RWPE1 (cell line): Measurements from ENCODE around the gene EEF1AKMT4.

Source experiments
- CTCF ChIA-PET: fragments of 350-600 bp; sonication (Branson Sonifier 250); formaldehyde crosslinking; extraction: SDS; loops from one replicate; lab custom pipeline; 2021; lab: Yijun Ruan, JAX
- POLR2A ChIA-PET: fragments of 400-600 bp; formaldehyde crosslinking; extraction: SDS; loops from one replicate; lab custom pipeline; 2020; ENCODE audit warnings: antibody characterized with exemption; ENCODE audit not compliant: low non-redundant PET; lab: Yijun Ruan, JAX
- DNase-seq: peaks from one replicate; pipeline ENCODE4 v3.0.0; 2012; ENCODE audit warnings: low spot score
- H3K27ac ChIP-seq: fragments of 450-650 bp; 2 replicates; pipeline ENCODE4 v1.5.1; 2017
- CTCF ChIP-seq: fragments of 450-650 bp; conservative IDR thresholded peaks from 2 replicates; pipeline ENCODE4 v1.5.1; 2017; ENCODE audit warnings: low read depth, mild to moderate bottlenecking

EEF1AKMT4 gene

DNA sequence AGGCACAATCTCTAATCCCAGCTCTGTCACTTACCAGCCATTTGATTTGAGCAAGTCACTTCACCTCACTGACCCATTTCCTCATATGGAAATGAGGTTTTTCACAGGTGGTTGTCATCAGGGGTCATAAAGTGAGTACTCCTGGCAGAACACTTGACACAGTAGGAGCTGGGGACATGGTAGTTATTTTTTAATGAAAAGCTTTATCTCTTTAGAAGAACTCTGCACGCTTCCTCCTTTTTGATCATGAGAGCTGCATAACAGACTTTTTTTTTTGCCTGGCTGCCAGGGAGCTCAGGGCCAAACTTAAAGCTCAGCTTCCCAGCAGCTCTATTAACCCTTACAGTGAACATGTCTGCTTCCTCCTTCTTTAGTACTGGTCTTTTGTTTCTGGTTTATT is 11.7 kb upstream of the EEF1AKMT4 start:
- ChIA-PET CTCF (interaction anchor here (2.3 kb wide), 1 partner anchor 10 kb away, joined by 17 read pairs; no protein-coding TSS in a partner anchor), POLR2A (no interaction called here)
- DNase-seq: no peak
- no peak overlapping the region for H3K27ac ChIP-seq
- TF ChIP-seq CTCF: no peak

DNA sequence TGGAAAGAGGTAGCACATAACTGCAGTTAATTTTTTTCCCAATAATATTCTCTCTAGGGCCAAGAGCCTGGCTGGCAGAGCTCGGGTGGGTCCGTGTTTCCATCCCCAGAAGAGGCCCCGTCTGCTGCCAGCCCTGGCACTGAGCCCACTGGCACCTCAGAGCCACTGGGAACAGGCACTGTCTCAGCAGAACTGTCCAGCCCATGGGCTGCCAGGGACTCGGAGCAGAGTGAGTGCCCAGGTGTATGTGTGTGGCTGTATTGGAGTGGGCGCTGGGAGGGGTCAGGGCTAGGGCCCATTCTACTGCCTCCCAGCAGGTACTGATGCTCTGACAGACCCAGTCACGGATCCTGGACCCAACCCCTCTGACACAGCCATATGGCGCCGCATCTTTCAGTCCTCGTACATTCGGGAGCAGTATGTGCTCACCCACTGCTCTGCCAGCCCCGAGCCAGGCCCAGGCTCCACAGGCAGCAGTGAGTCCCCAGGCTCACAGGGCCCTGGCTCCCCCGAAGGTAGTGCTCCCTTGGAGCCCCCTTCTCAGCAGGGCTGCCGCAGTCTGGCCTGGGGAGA is 11.1 kb upstream of the EEF1AKMT4 start:
- ChIA-PET CTCF (interaction anchor here (2.3 kb wide), 1 partner anchor 11 kb away, joined by 17 read pairs; no protein-coding TSS in a partner anchor), POLR2A (interaction anchor here (0.5 kb wide), 1 partner anchor 22 kb away, joined by 3 read pairs; no protein-coding TSS in a partner anchor)
- DNase-seq: no peak
- no peak overlapping the region for H3K27ac ChIP-seq
- TF ChIP-seq CTCF: no peak

- ChIA-PET POLR2A (no interaction called here), CTCF (no interaction called here)
- no peak for DNase-seq
- no peak for TF ChIP-seq CTCF
- H3K27ac ChIP-seq: no peak overlapping the region
These were observed 10.3 kb upstream of the EEF1AKMT4 start for GRCh38 chr3:184239221-184239620.

GRCh38 chr3:184239708-184240107 is 9.8 kb upstream of the EEF1AKMT4 start:
- ChIA-PET POLR2A (no interaction called here), CTCF (interaction anchor here (0.7 to 4.6 kb wide), 3 partner anchors 10 to 355 kb away, joined by 3 to 40 read pairs (median 5); partner anchors contain the start of genes PARL and VWA5B2)
- TF ChIP-seq CTCF: no peak
- no peak for DNase-seq
- no peak overlapping the region for H3K27ac ChIP-seq

DNA sequence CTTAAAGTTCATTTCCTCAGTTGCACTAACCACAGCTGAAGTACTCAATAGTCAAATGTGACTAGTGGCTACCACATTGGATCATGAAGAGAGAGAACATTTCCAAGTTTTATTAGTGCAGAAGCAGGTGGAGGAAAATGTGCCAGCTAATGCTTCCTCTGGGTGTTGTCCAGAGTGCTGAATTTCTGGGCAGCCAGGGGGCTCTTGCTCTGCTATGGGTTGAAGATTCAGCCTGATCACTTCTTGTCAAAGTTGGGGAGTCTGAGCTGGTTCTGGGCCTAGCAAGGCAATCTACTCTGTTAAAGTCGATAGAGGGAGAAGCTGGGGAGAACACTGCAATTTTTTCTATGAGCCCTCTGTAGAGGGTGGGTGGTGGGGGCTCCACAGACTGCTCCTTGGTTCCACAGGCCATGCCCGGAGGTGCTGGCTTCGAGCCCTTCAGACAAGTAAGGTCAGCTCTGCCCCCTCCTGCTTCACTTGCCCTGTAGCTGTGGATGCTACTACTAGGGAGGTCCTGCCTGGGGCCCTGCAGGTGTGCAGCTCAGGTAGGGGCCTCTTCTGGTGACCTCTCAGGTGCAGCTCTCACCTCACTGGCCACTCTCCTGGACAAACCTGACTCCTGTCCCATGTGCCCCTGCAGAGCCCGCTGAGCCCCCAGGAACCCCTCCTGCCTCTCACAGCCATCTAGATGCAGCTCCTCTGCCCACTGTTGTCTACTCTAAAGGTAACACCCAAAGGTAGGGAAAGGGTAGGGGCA is 8.9 kb upstream of the EEF1AKMT4 start:
- CTCF ChIA-PET: interaction anchor here (0.7 to 4.6 kb wide), 7 partner anchors 9 to 356 kb away, joined by 3 to 40 read pairs (median 5); partner anchors contain the start of genes EEF1AKMT4, EIF2B5, PARL and VWA5B2
- POLR2A ChIA-PET: interaction anchor here (0.6 kb wide), 1 partner anchor 31 kb away, joined by 4 read pairs; no protein-coding TSS in a partner anchor
- no peak for DNase-seq

More for the DNA sequence above, 8.9 kb upstream of the EEF1AKMT4 start:
- TF ChIP-seq CTCF: no peak
- no peak overlapping the region; the same call in 1 of the 2 replicates for H3K27ac ChIP-seq
